H9 (cell line): ENCODE results near the gene EPHA4. TPM values are rescaled to one million over a fixed set of nuclear protein-coding genes. Genes with fewer than 3 reads are reported as not detected.

Source experiments
- DNase-seq: peaks from one replicate; pipeline ENCODE4 v3.0.0-alpha.2; 2017
- H2AFZ ChIP-seq: one replicate; pipeline ENCODE4 v1.6.1; 2013; ENCODE audit warnings: mild to moderate bottlenecking, low read length, control low read depth, moderate library complexity
- H2AK5ac ChIP-seq: 2 replicates; pipeline ENCODE4 v1.6.1; 2013; ENCODE audit warnings: low read length, control low read depth, mixed read lengths; ENCODE audit not compliant: insufficient read length
- H2BK120ac ChIP-seq: one replicate; pipeline ENCODE4 v1.6.1; 2013; ENCODE audit warnings: low read depth, mild to moderate bottlenecking, low read length, control low read depth, inconsistent platforms; ENCODE audit not compliant: poor library complexity, severe bottlenecking
- H2BK12ac ChIP-seq: 2 replicates; pipeline ENCODE4 v1.6.1; 2013; ENCODE audit warnings: low read length, control low read depth, mixed read lengths, low read depth; ENCODE audit not compliant: insufficient read length
- H2BK15ac ChIP-seq: 2 replicates; pipeline ENCODE4 v1.6.1; 2013; ENCODE audit warnings: low read depth, low read length, control low read depth
- H2BK20ac ChIP-seq: one replicate; pipeline ENCODE4 v1.6.1; 2013; ENCODE audit warnings: low read depth, mild to moderate bottlenecking, low read length, control low read depth, inconsistent platforms; ENCODE audit not compliant: poor library complexity, severe bottlenecking
- H2BK5ac ChIP-seq: 2 replicates; pipeline ENCODE4 v1.6.1; 2013; ENCODE audit warnings: low read length, control low read depth, mixed read lengths; ENCODE audit not compliant: insufficient read length
- H3K14ac ChIP-seq: 2 replicates; pipeline ENCODE4 v1.6.1; 2013; ENCODE audit warnings: low read length, control low read depth; ENCODE audit not compliant: insufficient read depth
- H3K18ac ChIP-seq: 2 replicates; pipeline ENCODE4 v1.6.1; 2013; ENCODE audit warnings: low read depth, mild to moderate bottlenecking, mixed read lengths, low read length, control low read depth; ENCODE audit not compliant: insufficient read length
- H3K23ac ChIP-seq: 2 replicates; pipeline ENCODE4 v1.6.1; 2013; ENCODE audit warnings: low read length, control low read depth, mixed read lengths, low read depth; ENCODE audit not compliant: insufficient read length
- H3K23me2 ChIP-seq: 2 replicates; pipeline ENCODE4 v1.6.1; 2013; ENCODE audit warnings: low read depth, mild to moderate bottlenecking, mixed read lengths, low read length, control low read depth; ENCODE audit not compliant: insufficient read length, poor library complexity, severe bottlenecking
- H3K27ac ChIP-seq: 2 replicates; pipeline ENCODE4 v1.5.1; 2013; ENCODE audit warnings: low read length, control low read depth, mixed read lengths, low read depth; ENCODE audit not compliant: insufficient read length
- H3K27me3 ChIP-seq: 2 replicates; pipeline ENCODE4 v1.6.1; 2013; ENCODE audit warnings: low read length, control low read depth, inconsistent platforms; ENCODE audit not compliant: insufficient read depth
- H3K4ac ChIP-seq: 2 replicates; pipeline ENCODE4 v1.6.1; 2013; ENCODE audit warnings: low read depth, mild to moderate bottlenecking, control low read depth, inconsistent platforms, low read length, moderate library complexity
- H3K4me1 ChIP-seq: 2 replicates; pipeline ENCODE4 v1.6.1; 2013; ENCODE audit warnings: low read length, control low read depth, inconsistent platforms; ENCODE audit not compliant: insufficient read depth
- H3K4me2 ChIP-seq: 2 replicates; pipeline ENCODE4 v1.6.1; 2013; ENCODE audit warnings: low read length, control low read depth, mixed read lengths; ENCODE audit not compliant: insufficient read length, insufficient read depth
- H3K56ac ChIP-seq: 2 replicates; pipeline ENCODE4 v1.6.1; 2013; ENCODE audit warnings: low read depth, mild to moderate bottlenecking, mixed read lengths, low read length, control low read depth; ENCODE audit not compliant: insufficient read length
- H3K79me1 ChIP-seq: 2 replicates; pipeline ENCODE4 v1.6.1; 2013; ENCODE audit warnings: low read depth, mild to moderate bottlenecking, moderate library complexity, low read length, control low read depth, inconsistent platforms; ENCODE audit not compliant: insufficient read depth, poor library complexity, severe bottlenecking
- H3K79me2 ChIP-seq: 2 replicates; pipeline ENCODE4 v1.6.1; 2013; ENCODE audit warnings: low read length, control low read depth, inconsistent platforms; ENCODE audit not compliant: insufficient read depth
- H3K9ac ChIP-seq: 2 replicates; pipeline ENCODE4 v1.6.1; 2013; ENCODE audit warnings: low read length, control low read depth, mixed read lengths; ENCODE audit not compliant: insufficient read length; ENCODE audit errors: extremely low read depth
- H3K9me3 ChIP-seq: one replicate; pipeline ENCODE4 v1.6.1; 2013; ENCODE audit warnings: low read depth, low read length, inconsistent platforms; ENCODE audit not compliant: control insufficient read depth
- H3T11ph ChIP-seq: one replicate; pipeline ENCODE4 v1.6.1; 2013; ENCODE audit warnings: mild to moderate bottlenecking, low read length, control low read depth, inconsistent platforms
- H4K20me1 ChIP-seq: one replicate; pipeline ENCODE4 v1.6.1; 2013; ENCODE audit not compliant: control insufficient read depth, insufficient read length, insufficient read depth
- H4K5ac ChIP-seq: 2 replicates; pipeline ENCODE4 v1.6.1; 2013; ENCODE audit warnings: low read depth, mild to moderate bottlenecking, mixed read lengths, low read length, control low read depth; ENCODE audit not compliant: insufficient read length
- H4K8ac ChIP-seq: replicated peaks from 2 replicates; pipeline ENCODE4 v1.6.1; 2013; ENCODE audit warnings: low read length, control low read depth, mixed read lengths, low read depth; ENCODE audit not compliant: insufficient read length
- H4K91ac ChIP-seq: 2 replicates; pipeline ENCODE4 v1.6.1; 2013; ENCODE audit warnings: low read depth, mild to moderate bottlenecking, moderate library complexity, mixed read lengths, low read length, control low read depth; ENCODE audit not compliant: insufficient read length
- H3K27ac Mint-ChIP-seq, 3 experiments: 2 replicates in 2 of 3; 3 replicates in 1 of 3; pipeline ENCODE4 v1.8.0; 2020 to 2021; ENCODE audit warnings: mixed read lengths in 3 of 3, mild to moderate bottlenecking in 1 of 3, moderate library complexity in 1 of 3
- H3K27me3 Mint-ChIP-seq: 2 replicates; pipeline ENCODE4 v1.8.0; 2021; ENCODE audit warnings: low read depth, mild to moderate bottlenecking, moderate library complexity, mixed read lengths
- H3K36me3 Mint-ChIP-seq, 3 experiments: 2 replicates in 2 of 3; 3 replicates in 1 of 3; pipeline ENCODE4 v1.8.0; 2020 to 2021; ENCODE audit warnings: low read depth in 3 of 3, mixed read lengths in 3 of 3; ENCODE audit not compliant: insufficient read depth in 1 of 3
- H3K4me1 Mint-ChIP-seq, 2 experiments: 2 replicates each; pipeline ENCODE4 v1.8.0; 2020; ENCODE audit warnings: mixed read lengths in 2 of 2
- H3K4me3 Mint-ChIP-seq, 2 experiments: 2 replicates in 1 of 2; 3 replicates in 1 of 2; pipeline ENCODE4 v1.8.0; 2020 to 2021; ENCODE audit warnings: mild to moderate bottlenecking in 2 of 2, mixed read lengths in 2 of 2, moderate library complexity in 1 of 2
- H3K9me3 Mint-ChIP-seq, 2 experiments: 2 replicates in 1 of 2; 3 replicates in 1 of 2; pipeline ENCODE4 v1.8.0; 2020; ENCODE audit warnings: mild to moderate bottlenecking in 2 of 2, mixed read lengths in 2 of 2, moderate library complexity in 1 of 2
- CTCF ChIP-seq: fragments of 200-600 bp; sonication (generic); conservative IDR thresholded peaks from 3 replicates; pipeline ENCODE4 v1.8.0; 2021; ENCODE audit warnings: antibody characterized with exemption, mild to moderate bottlenecking
- WGBS: extraction: QIAGEN DNeasy Blood & Tissue Kit; methylation state at CpG from one replicate; pipeline ENCODE4 v1.1.7; 2013; ENCODE audit warnings: missing lambda C conversion rate, low lambda C conversion rate, mixed read lengths; ENCODE audit not compliant: insufficient read length; ENCODE audit errors: extremely low coverage; 5-methylcytosine and 5-hydroxymethylcytosine counted together
- total RNA-seq: library from RNA; stranded (reverse); gene quantifications from 2 replicates; pipeline ENCODE4 v1.2.1, GENCODE V29; 2021

Gene EPHA4
- total RNA-seq, 1 experiment from 2014 or later, result 25.1 TPM

- Mint-ChIP-seq H3K27ac (peak overlapping the region in 1 of 3 experiments; percentile 30; a peak in 1 of 7 replicates), H3K9me3 (no peaks in the 10 kb centered on the region), H3K4me3 (no peak overlapping the region), H3K36me3 (peaks cover 3 to 22% (median 11%) of the 10 kb centered on the region in 3 experiments; a peak in 5 of 7 replicates), H3K27me3 (peaks cover 3% of the 10 kb centered on the region; the same call in 1 of the 2 replicates), H3K4me1 (peaks cover 6 to 36% of the 10 kb centered on the region in 2 experiments)
- no peaks in the 10 kb centered on the region for H3K27me3 ChIP-seq
- H4K5ac ChIP-seq, result no peak overlapping the region
- H3K79me2 ChIP-seq, result no peaks in the 10 kb centered on the region
- no peak overlapping the region for H3K27ac ChIP-seq
- no peaks in the 10 kb centered on the region for H3K4me1 ChIP-seq
- H3K9ac ChIP-seq, result no peak overlapping the region
- no peak overlapping the region for H3T11ph ChIP-seq
- no peak for DNase-seq
- H3K4ac ChIP-seq, result no peak overlapping the region
- no peak overlapping the region for H4K8ac ChIP-seq
- no peak overlapping the region for H2BK120ac ChIP-seq
- H2BK20ac ChIP-seq, result no peak overlapping the region
- TF ChIP-seq CTCF, result no peak
- H2BK12ac ChIP-seq, result no peak overlapping the region
- H3K9me3 ChIP-seq, result no peaks in the 10 kb centered on the region
- no peak overlapping the region for H3K4me2 ChIP-seq
- no CpG with 5 or more reads among the region's 4 CpGs for WGBS
- H3K18ac ChIP-seq, result no peak overlapping the region
- H3K79me1 ChIP-seq, result peaks cover 4% of the 10 kb centered on the region
- no peak overlapping the region for H2BK5ac ChIP-seq
- no peak overlapping the region for H3K56ac ChIP-seq
- no peak overlapping the region for H2AK5ac ChIP-seq
- H3K14ac ChIP-seq, result no peak overlapping the region
- no peak overlapping the region for H2BK15ac ChIP-seq
- H2AFZ ChIP-seq, result no peak overlapping the region
- no peak overlapping the region for H3K23ac ChIP-seq
- H3K23me2 ChIP-seq, result no peaks in the 10 kb centered on the region
- no peaks in the 10 kb centered on the region for H4K20me1 ChIP-seq
- no peak overlapping the region for H4K91ac ChIP-seq
These were observed 10.3 kb downstream of the EPHA4 start for GRCh38 chr2:221561770-221562169.
